ENCODE results near the gene GALR2. TPM values are rescaled to one million over a fixed set of nuclear protein-coding genes. Genes with fewer than 3 reads are reported as not detected.

Gene GALR2
- total and polyA plus RNA-seq, 4 donors: 0.20 to 0.44 (median 0.40) TPM; not detected in 1

GRCh38 chr17:76072148-76072858, 2.3 kb upstream of the GALR2 start, which contains the start of gene SRP68:
Gene SRP68 (minus strand): TSS chr17:76072517. CDS start chr17:76072491, 26 bp downstream.
- Histone ChIP-seq H3K9me3 (ENCODE audit: control insufficient read depth in 4 of 4, insufficient read depth in 3 of 4, low read length in 3 of 4) (peaks cover 0 to 8% (median 0%) of the 10 kb centered on the region in 4 donors), H3K4me3 (peak within 1 kb of the TSS; percentile 89), H3K36me3 (ENCODE audit: control insufficient read depth in 4 of 4, insufficient read depth in 4 of 4, low read length in 4 of 4) (peaks cover 2 to 10% (median 9%) of the 10 kb centered on the region in 4 donors), H3K4me1 (ENCODE audit: control insufficient read depth in 5 of 5, insufficient read depth in 5 of 5, low read length in 5 of 5) (peaks cover 0 to 29% (median 4%) of the 10 kb centered on the region in 5 donors), H3K27ac (ENCODE audit: low read depth in 1 of 2, low read length in 1 of 2) (peak within 1 kb of the TSS; percentile 9 to 70), H3K9ac (ENCODE audit: insufficient read depth in 1 of 2, low read length in 2 of 2) (peak within 1 kb of the TSS; percentile 79 to 87), H3K27me3 (ENCODE audit: control insufficient read depth in 3 of 3, insufficient read depth in 3 of 3, low read length in 2 of 3) (peaks cover 4 to 33% (median 32%) of the 10 kb centered on the region in 3 donors)
- ATAC-seq (ENCODE audit: insufficient read depth, low FRiP score) (peak; percentile 99), DNase-seq (peak; percentile 92 to 95 (median 93))
- WGBS, 2 donors: 0 to 1% methylated on average over 54 to 57 of the region's 57 CpGs
- no peak for TF ChIP-seq CTCF (IDR thresholded peaks at IDR 0.05; ENCODE audit: control extremely low read depth, extremely low read depth)

GRCh38 chr17:76075364-76076145, 974 bp downstream of the GALR2 start:
- Histone ChIP-seq H3K9me3 (ENCODE audit: control insufficient read depth in 4 of 4, insufficient read depth in 3 of 4, low read length in 3 of 4) (peaks cover 0 to 8% (median 0%) of the 10 kb centered on the region in 4 donors), H3K27ac (ENCODE audit: low read depth in 1 of 2, low read length in 1 of 2) (no peak overlapping the region), H3K4me1 (ENCODE audit: control insufficient read depth in 5 of 5, insufficient read depth in 5 of 5, low read length in 5 of 5) (peaks cover 0 to 42% (median 15%) of the 10 kb centered on the region in 5 donors), H3K4me3 (no peak overlapping the region), H3K36me3 (ENCODE audit: control insufficient read depth in 4 of 4, insufficient read depth in 4 of 4, low read length in 4 of 4) (no peaks in the 10 kb centered on the region), H3K27me3 (ENCODE audit: control insufficient read depth in 3 of 3, insufficient read depth in 3 of 3, low read length in 2 of 3) (peaks cover 4 to 58% (median 50%) of the 10 kb centered on the region in 3 donors), H3K9ac (ENCODE audit: insufficient read depth in 1 of 2, low read length in 2 of 2) (no peak overlapping the region)
- ATAC-seq (ENCODE audit: insufficient read depth, low FRiP score): no peak
- no peak for TF ChIP-seq CTCF (IDR thresholded peaks at IDR 0.05; ENCODE audit: control extremely low read depth, extremely low read depth)
- DNase-seq: peak in 1 of 3 donors; percentile 21
- 5 to 6% methylated on average over 48 of the region's 48 CpGs for WGBS, 2 donors

GRCh38 chr17:76076146-76076764, 1.7 kb downstream of the GALR2 start:
- no peak for TF ChIP-seq CTCF (IDR thresholded peaks at IDR 0.05; ENCODE audit: control extremely low read depth, extremely low read depth)
- DNase-seq (no peak), ATAC-seq (ENCODE audit: insufficient read depth, low FRiP score) (no peak)
- peaks cover 0 to 8% (median 0%) of the 10 kb centered on the region in 4 donors for H3K9me3 ChIP-seq (ENCODE audit: control insufficient read depth in 4 of 4, insufficient read depth in 3 of 4, low read length in 3 of 4)
- no peak overlapping the region for H3K9ac ChIP-seq (ENCODE audit: insufficient read depth in 1 of 2, low read length in 2 of 2)
- H3K27ac ChIP-seq (ENCODE audit: low read depth in 1 of 2, low read length in 1 of 2): no peak overlapping the region
- no peak overlapping the region for H3K4me3 ChIP-seq
- WGBS, 2 donors: 5 to 7% methylated on average over 41 of the region's 41 CpGs
- peaks cover 0 to 43% (median 13%) of the 10 kb centered on the region in 5 donors for H3K4me1 ChIP-seq (ENCODE audit: control insufficient read depth in 5 of 5, insufficient read depth in 5 of 5, low read length in 5 of 5)
- H3K36me3 ChIP-seq (ENCODE audit: control insufficient read depth in 4 of 4, insufficient read depth in 4 of 4, low read length in 4 of 4): no peaks in the 10 kb centered on the region
- H3K27me3 ChIP-seq (ENCODE audit: control insufficient read depth in 3 of 3, insufficient read depth in 3 of 3, low read length in 2 of 3): peaks cover 4 to 58% (median 50%) of the 10 kb centered on the region in 3 donors

All from lung (tissue), 12 donors.